Subcutaneous adipose tissue (tissue), 4 donors: Measurements from ENCODE around the gene CDON. TPM values are rescaled to one million over a fixed set of nuclear protein-coding genes. Genes with fewer than 3 reads are reported as not detected.

ENCODE experiments used
- total RNA-seq, 4 donors: library from RNA; depleted of rRNA; stranded (reverse); fragments of >200 nt; gene quantifications; one replicate each; pipeline ENCODE4 v1.1.0, GENCODE V29; 2016
- TF ChIP-seq, protein P1 (sequence below): fragments of 450-650 bp; IDR thresholded peaks from one replicate; pipeline ENCODE4 v1.5.1; 2016; ENCODE audit warnings: low read depth, mild to moderate bottlenecking, control low read depth, antibody characterized with exemption, moderate library complexity

CDON gene
- total RNA-seq, 4 donors from 2014 or later = 16.7 to 30.0 (median 20.3) TPM

GRCh38 chr11:125967515-125967914, 95.2 kb downstream of the CDON start:
- TF ChIP-seq, protein P1, sequence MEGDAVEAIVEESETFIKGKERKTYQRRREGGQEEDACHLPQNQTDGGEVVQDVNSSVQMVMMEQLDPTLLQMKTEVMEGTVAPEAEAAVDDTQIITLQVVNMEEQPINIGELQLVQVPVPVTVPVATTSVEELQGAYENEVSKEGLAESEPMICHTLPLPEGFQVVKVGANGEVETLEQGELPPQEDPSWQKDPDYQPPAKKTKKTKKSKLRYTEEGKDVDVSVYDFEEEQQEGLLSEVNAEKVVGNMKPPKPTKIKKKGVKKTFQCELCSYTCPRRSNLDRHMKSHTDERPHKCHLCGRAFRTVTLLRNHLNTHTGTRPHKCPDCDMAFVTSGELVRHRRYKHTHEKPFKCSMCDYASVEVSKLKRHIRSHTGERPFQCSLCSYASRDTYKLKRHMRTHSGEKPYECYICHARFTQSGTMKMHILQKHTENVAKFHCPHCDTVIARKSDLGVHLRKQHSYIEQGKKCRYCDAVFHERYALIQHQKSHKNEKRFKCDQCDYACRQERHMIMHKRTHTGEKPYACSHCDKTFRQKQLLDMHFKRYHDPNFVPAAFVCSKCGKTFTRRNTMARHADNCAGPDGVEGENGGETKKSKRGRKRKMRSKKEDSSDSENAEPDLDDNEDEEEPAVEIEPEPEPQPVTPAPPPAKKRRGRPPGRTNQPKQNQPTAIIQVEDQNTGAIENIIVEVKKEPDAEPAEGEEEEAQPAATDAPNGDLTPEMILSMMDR = no peak

GRCh38 chr11:125960771-125961170, 101.9 kb downstream of the CDON start:
- TF ChIP-seq, protein P1 = no peak

GRCh38 chr11:125959931-125960330, 102.7 kb downstream of the CDON start:
- TF ChIP-seq, protein P1 = no peak

DNA sequence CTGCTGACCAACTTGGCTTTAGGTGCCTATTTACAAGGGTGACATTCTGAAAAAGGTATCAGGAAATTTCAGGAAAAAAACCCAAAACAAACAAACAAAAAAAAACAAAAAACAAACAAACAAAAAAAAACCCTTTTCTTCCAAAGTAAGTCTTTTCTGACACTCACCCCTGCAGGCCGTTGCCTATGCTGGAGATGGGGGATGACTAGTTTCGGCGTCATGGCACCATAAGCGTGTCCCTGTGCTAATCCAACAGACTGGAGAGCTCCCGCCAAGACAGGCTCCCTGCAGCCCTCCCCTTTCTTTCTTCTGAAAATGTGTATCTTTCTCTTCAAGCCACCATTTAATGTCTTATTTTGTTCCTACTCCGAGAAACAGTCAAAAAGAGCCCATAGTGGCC, 103.2 kb downstream of the CDON start:
- TF ChIP-seq, protein P1 = no peak

GRCh38 chr11:125958872-125959400, 103.7 kb downstream of the CDON start:
- TF ChIP-seq, protein P1 = no peak

DNA sequence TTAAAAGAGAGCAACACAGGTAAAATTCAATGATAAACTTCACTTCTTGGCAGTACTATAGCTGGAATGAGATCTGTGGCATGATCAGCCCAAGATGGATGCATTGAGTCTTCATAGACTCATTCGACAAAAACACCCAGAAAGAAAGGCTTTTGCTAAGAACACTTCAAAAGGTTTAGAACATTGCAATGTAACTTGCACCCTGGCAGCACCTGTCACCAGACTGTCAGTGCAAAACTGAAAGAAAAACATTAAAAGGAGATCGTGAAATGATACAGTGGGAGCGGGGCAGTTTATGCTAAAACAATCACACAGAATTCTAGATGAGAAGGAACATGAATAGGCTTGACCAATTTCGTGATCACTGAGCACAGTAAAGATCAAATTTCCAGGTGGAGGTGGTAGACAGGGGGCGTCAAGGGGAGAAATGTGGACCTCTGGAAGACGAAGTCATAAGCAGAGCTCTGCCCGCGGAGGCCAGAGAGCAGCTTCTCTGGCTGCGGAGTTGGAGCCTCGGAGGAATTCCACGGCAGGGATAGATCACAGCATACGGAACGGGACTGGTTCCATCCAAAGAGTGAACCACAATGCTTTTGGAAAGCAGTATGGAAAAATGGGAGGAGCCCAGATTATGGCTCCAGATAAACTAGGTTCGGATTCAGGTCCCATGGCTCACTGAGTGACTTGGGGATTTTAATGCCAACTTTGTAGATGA, 104.9 kb downstream of the CDON start:
- TF ChIP-seq, protein P1 = no peak

- TF ChIP-seq, protein P1 = no peak
These were observed 106.1 kb downstream of the CDON start for GRCh38 chr11:125956391-125957134.
